Inflammatory macrophage treated with lipopolysaccharide for 1 hour (primary cell): ENCODE data around the gene SURF6.
"Not testable (repeated sequence)": the region's sequence is repeated elsewhere in the genome, so short reads cannot be mapped to it uniquely, and the experiment has no call there.

Source experiments
- DNase-seq, 2 donors: peaks; one replicate each; pipeline ENCODE4 v3.0.0-alpha.2; 2020 to 2022

The SURF6 gene

DNA sequence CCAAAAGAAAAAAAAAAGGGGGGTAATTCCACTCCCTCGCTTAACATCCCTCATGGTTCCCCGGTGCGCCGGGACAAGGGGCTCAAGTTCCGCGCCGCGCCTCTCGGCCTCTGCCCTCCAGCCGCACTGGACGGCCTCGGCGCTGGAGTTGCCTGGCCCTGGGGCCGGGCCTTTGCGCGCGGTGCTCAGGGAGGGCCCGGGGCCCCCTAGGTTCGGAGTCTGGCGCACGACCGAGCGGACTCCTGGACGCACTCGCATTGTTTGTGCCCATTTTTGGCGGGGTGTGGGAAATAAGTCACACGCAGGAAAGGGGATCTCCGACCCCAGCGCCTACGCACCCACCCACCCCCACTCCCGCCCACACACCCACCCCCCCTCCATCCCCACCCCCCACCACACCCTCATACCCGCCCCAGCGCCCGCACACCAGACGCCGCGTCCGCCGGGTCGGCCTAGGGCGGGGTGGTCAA is 11.6 kb upstream of the SURF6 start:
- DNase-seq = peak; percentile 27 to 31

DNA sequence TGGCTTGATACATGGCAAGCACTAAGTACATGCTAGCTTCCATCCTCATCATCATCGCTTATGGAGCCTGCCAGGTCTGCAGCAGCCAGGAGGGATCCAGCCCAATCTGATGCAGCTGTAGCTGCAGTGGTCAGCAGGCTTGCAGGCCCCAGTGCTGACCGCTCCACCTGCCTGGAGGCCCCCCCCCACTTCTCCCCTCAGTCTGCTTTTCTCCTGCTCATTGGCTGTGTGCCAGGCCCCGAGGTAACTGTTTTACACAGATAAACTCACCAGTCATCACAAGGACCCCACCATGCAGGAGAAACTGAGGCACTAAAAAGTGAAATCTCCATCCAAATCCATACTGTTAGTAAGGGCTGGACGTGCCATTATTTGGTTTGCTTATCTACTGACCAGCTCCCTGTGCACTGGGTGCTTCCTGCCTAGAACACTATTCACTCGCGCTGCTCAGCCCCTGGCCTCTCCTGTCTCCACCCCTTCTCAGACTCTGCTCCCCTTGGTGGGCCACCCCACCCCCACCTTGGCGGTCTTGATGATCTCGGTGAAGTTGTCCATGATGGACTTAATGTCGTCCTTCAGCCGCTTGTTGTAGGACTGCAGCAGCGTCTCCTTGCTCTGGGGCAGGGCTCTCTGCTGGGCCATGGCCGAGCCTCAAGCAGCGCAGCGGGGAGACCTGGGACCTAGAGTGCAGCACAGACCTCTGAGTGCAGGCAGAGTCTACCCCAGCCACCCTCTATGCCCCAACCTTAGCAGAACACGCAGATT is 10.2 kb upstream of the SURF6 start:
- DNase-seq = no peak

DNA sequence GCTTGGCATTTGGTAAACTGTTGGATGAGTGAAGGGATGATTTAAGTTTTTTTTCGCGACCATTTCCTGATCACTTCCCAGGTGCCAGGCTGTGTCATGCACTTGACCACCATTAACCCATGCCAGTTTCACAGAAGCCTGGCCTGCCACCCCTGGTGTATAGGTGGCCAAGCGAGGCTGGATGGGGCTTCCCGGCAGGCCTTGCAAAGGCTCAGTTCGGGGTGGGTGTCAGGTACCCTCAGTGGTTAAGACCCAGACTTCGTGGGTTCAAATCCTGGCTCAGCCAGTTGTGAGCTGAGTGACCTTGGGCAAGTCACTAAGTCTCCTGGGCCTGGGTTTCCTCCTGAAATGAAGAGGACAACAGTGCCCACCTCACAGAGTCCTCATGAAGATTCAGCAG is 9.6 kb upstream of the SURF6 start:
- no peak for DNase-seq

DNA sequence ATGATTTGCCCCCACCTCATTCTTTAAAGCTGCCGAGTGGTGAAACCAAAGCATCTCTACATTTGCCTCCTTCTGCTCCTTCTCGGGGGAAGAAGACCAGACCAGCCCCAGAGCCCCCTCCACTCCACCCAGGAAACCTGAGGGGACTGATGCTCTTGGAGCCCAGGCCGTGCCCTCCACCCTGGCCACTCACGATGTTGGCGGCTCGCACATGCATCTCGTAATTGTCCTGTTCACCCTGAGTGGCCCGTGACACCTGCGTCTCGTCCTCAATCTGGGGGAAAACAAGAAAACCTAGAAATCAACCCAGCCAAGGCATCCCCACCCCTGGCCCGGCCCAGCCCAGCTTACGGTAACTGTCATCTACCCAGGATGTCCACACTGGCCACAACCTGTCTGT is 9.0 kb upstream of the SURF6 start:
- DNase-seq = no peak

DNA sequence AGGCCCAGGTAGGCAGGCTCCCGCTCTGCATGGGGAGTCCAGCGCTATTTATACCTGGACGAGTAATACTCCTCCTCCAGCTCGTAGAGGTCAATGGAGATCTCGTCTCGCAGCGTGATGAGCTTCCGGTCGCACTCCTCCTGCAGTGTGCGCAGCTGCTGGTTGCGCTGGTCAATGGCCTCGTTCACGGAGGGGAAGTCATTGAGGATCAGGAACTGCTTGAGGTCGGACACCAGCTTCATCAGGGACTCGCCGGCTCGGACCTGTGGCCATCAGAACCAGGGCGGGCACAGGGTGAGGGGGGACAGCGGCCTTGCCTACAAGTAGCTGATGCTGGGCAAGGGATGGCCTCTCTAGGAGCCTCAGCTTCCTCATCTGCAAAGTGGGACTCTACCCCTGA is 8.1 kb upstream of the SURF6 start:
- DNase-seq = no peak

DNA sequence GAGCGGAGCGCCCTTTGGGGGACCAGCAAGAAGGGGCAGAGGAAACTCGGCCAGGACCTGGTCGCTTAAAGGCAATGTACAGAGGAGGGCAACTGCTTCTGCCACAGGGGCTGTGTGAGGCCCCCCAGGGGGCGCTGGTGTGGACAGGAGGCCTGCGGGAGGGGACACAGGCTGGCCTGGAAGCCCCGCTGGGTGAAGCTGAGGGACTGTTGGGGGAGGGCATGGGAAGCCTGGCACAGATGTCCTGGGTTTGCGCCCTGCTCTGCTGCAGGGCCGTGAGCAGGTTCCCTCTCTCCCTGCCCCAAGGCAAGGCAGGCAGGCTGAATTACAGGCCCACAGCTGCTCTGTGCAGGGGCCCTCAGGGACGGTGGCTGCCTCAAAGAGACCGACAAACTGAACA is 6.6 kb upstream of the SURF6 start:
- DNase-seq = no peak

DNA sequence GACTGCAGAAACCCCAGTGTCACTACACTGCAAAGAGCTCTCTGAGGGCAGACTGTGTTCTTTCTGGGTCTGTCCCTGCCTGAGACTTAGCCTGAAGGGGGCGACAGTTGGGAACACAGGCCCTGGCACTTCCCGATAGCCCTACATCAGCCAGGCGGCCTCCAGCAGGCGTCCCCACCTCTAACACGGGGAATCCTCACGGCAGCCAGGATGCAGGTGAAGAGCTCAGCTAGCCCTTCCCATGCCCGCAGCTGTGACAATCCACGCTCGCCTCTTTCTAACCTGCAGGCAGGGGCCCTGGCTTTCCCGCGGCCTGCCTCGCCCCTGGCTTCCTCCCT is 6.0 kb upstream of the SURF6 start:
- no peak for DNase-seq

DNA sequence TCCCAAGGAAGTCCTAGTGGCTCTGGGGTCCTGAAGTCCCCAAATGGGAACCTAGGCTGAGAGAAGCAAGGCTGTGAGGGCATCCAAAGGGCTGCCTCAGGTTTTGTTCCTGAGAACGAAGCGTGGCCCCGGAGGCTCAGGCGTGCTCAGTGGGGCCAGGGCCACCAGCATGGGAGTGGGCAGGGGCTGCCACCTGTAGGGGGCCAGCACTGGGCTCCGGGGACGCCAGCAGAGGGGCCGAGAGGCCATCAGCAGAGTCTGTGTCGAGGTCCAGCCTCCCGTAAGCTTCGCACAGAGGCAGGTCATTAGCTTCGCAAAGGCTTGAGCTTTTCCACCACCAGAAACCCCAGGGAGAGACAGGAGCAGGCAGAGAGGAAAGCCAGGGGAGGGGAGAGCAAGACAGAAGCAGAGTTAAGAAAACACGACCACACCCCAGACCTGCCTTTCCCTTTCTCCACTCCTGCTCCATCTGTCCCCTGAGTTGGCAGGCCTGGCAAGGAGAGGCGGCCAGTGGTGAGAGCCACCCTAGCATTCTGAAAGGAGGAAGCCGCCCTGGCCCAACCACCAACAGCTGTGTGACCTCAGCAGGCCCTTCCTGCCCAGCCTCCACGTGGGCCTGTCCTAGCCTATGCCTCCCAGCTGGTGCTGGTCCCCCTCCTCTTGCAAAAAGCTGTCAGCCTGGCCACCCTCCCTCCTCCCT is 5.5 kb upstream of the SURF6 start:
- DNase-seq = peak; percentile 66 to 75

DNA sequence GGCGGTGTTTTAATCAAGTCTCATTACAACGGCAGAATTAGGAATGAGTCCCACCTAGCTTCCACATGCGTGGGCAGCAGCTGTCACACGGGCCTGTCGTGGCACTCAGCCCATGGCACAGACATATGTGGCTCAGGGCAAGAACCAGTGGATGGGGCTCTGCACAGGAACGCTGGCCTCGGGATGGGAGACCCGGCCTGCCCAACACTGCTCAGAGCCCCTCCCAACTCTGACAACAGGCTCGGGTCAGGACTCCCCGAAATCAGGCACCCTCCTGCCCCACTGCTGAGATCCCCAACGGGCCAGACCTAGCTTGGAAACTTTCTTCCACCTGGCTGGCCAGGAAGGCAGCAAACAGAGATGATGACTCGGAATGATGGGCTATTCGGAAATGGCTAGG is 4.9 kb upstream of the SURF6 start:
- no peak for DNase-seq

DNA sequence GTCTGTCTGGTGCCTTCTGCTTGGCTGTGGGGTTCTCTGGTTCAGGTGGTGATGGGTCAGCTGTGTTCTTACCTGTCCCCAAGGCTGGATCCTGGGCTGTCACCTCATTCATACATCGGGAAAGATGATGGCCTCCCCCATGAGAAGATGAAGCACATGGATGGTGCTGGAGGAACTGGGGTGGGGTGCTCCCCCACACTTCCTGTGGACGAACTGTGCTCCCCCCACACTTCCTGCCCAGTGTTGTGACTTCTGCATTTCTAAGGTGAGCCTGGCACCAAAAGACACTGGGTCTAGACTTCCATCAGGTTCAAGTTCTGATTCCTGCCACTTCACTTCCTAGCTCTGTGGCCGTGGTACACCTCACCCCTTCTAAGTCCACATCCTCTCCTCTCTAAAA is 4.3 kb upstream of the SURF6 start:
- DNase-seq = peak; percentile 12 to 28

DNA sequence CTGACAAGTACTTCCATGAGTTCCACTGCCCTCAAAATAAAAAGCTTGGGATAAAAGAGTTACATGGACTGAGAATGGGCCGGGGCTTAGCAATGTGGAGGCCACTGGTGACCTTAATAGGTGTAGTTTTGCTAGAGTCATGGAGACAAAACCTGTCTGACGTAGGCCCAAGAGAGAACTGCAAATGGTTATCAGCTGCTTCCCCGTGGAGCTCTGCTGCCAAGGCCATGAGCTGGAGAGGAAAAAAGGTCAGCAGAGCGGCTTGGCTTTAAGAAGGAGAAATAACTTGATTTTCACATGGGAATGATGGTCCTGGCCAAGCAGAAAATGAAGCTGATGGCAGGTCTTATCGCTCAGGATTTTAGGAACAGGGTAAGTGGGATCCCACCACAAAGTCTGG is 3.7 kb upstream of the SURF6 start:
- DNase-seq = no peak

DNA sequence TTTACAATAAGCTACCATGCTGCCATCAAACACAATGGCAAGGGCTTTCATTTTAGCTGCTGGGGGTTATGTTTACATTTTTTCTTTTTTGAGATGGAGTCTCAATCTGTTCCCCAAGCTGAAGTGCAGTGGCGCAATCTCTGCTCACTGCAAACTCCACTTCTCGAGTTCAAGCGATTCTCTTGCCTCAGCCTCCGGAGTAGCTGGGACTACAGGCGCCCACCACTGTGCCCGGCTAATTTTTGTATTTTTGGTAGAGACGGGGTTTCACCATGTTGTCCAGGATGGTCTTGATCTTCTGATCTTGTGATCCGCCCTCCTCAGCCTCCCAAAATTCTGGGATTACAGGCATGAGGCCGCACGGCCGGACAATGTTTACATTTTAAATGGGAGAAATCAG is 1.1 kb downstream of the SURF6 start:
- not testable (repeated sequence) for DNase-seq

DNA sequence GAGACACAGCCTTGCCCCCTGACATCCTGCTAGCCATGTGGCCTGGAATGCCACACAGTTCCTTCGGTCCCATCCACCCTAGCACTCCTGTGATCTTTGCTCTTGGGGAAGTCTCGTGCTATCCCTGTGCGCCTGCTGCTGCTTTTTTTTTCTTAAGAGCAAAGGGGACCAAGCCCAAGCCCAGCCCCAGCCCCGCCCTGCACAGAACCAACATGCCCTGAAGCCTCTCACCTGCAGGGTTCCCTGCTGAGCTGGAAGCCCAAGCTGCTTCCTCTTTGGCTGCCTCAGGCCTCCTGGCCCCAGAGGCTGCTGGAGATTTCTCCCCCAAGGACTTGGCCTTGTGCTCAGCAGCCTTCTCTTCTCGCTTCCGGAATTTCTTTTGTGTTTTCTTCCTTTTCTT is 1.8 kb downstream of the SURF6 start:
- DNase-seq = no peak

DNA sequence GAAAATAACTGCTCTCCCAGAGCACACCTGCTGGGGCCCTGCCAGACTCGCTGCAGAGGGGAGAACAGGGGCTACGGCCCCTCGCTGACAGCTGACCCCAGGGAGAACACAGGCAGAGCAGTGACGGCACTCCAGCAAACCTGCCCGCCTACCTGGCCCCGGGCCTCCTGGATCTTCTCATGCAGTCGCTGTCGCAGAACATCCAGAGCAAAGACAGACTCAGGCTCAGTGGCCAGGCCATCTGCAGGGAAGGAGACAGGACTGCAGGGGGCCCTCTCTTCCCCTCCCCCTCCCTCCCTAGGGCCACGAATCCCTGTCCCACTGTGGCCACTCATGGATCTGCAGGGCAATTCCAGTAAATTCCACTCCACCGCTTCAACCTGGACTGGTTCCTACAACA is 2.4 kb downstream of the SURF6 start:
- DNase-seq = no peak

DNA sequence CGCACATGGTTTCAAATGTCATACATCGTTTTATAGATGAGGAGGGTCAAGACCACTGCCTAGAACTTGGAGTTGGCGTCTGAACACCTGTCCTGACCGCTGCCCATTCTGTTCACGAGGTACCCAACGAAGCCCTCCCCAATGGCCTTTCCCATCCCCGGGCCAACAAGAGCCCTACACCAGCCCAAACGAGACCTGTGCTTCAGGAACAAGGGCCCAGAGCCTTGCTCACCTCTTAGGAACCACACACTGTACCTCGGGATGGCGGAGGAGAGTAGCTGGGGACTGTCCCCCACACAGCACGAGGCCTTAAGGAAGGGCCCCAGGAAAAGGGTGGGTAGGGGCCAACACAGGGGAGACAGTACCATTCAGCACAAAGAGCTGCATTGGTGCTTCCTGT is 3.0 kb downstream of the SURF6 start:
- DNase-seq = no peak

DNA sequence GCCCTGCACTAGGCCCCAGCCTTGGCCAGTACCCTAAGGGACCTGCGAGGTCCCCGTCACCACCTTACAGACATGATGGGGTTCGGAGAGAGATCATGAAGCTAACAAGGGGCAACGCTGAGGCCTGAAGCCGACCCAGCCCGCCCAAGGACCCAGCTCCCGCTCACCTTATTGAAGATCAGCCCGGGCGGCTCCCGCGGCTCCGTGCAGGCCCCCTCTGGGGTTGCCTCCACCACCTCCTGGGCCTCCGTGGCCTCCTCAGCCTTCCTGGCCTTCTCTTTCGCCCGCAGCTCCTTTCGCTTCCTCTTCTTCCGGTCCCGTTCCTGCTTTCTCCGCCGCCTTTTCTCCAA is 3.6 kb downstream of the SURF6 start:
- no peak for DNase-seq

DNA sequence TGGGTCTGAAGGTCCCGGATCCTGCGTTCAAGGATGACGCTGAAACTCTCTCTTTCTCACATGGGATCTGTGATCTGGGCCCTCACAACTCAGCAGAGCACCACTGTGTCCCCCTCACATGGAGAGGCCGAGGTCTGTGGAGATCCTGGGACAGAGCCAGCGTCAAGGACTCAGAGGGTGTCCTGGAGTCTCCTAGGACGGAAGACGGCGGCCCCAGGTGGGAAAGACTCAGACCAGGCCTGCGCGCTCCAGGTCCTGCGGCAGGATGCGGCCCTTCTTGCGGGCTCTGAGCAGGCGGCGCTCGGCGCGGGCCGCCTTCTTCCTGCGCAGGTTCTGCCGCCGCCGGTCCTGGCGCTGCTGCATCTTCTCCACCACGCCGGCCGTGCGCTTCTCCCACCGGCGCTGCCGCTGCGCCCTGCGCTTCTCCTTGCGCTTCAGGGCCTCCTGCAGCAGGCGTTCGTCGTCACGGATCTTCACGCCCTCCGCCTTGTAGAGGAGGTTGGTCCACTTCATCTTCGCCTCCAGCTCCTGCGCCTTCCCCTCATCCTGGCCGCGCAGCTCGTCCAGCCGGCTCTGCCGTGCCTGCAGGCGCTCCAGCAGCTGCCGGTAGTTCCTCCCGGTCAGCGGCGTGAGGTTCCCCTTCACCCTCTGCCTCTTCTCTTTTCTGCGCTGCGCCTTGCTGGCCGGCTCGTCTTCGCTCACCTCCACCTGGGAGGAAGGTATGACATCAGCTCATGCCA is 4.2 kb downstream of the SURF6 start:
- DNase-seq = no peak

DNA sequence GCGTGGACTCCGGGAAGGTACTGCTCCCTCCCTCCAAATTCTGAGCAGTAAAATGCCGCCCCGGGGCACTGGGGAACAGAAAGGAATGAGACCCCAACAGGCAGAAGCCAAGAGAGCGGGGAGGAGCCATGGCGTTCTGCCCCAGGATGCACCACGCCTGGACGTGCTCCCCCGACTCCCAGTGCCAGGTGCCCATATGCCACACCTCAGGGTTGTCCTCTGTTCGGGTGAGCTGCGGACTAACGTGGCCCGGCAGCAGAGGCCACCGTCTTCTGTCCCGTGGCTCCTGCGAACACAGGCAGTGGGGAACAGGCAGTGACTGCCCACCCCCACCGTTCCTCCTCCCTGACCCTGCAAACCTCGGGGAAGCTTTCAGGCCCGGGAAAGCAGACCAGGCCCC is 4.8 kb downstream of the SURF6 start:
- DNase-seq = no peak

DNA sequence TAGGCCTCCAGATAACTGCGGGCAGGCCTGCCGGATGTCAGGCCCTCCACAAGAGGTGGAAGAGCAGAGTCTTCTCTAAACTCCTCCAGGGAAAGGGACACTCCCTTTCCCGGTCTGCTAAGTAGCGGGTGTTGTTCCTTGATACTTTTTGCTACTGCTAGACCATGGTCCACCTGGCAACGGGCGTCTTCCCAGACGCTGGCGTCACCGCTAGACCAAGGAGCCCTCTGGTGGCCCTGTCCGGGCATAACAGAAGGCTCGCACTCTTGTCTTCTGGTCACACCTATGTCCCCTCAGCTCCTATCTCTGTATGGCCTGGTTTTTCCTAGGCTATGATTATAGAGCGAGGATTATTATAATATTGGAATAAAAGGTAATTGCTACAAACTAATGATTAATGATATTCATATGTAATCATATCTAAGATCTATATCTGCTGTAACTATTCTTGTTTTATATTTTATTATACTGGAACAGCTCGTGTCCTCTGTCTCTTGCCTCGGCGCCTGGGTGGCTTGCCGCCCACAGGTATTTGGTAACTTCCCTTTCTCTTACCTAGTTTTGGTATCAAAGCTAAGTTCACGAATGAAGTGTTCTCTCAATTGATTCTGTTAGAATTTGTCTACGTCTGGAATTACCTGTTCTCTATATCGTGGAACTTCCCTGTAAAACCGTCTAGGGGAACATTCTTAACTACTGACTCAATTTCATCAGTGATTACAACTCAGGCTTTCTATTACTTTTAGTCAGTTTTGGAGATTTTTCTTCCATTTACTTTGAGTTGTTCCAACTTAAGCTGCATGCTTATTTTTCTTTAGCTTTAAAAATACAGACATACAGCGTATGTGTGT is 6.5 kb downstream of the SURF6 start:
- DNase-seq = not testable (repeated sequence)

DNA sequence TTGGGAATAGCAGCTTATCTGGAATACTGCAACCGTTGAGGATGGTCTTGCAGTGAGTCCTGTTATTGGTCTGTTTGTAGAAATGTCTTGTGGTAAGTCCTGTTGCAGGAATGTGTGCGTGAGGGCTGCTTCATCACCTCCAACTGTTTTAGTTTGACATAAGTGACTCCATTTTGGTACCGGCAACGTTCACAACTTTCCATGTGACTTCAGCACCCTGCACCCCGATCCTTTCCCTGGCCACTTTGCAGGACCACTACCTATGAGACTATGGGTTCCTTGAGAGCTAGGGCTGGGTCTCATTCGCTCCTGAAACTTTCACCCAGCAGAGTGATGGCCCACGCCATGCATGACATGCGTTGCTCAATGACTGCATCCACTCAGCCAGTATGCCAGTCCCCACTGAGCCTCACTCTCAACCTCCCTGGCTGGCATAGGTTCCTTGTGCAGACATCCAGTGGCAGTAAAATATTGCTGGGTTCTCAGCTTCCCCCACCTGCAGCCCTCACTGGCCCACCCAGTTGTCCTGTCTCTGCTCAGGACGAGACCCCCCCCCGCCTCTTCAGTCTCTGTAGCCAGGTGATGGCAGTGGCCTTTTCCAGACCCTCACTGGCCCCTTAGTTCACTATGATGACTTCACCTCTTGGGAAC is 8.0 kb downstream of the SURF6 start:
- DNase-seq = no peak

DNA sequence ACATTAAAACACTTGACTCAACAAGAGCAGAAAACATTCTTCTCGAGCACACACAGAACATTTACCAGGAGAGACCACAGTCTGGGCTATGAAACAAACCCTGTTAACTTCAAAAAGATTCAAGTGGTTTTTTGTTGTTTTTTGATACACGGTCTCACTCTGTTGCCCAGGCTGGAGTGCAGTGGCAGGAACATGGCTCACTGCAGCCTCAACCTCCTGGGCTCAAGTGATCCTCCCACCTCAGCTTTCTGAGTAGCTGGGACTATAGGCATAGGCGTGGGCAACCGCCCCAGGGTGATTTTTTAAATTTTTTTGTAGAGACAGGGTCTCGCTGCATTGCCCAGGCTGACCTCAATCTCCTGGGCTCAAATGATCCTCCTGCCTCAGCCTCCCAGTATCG is 9.0 kb downstream of the SURF6 start:
- not testable (repeated sequence) for DNase-seq

DNA sequence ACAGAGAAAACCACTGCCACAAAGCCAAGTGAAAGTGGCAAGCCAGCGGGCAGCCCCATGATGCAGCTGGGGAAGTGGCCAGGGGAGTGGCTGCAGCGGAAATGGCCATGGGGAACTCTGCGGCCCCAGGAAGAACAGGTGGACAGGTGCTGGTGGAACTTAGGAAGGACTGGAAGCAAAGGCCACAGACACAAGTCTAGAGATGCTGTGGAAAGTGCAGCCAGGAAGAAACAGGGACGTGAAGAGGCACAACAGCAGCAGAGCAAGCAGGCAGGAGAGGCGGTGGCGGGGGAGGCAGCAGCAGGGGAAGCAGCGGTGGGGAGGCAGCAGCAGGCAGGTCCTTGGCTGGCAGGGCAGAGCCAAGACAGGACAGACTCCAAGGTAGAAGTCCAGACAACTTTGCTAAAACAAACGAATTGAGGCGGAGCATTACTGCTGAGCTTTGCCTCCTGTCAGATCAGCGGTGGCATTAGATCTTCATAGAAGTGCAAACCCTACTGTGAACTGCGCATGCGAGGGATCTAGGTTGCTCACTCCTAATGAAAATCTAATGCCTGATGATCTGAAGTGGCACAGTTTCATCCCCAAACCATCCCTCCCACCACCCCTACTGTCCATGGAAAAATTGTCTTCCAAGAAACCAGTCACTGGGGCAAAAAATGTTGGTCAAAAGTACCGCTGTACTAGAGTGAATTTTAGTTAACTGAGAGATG is 11.8 kb downstream of the SURF6 start:
- DNase-seq = no peak
